OCI-LY1 (cell line): ENCODE data around the gene MAP3K10.

Experiments
- H2AFZ ChIP-seq: fragments of 200-600 bp; sonication (generic), shearing (Covaris generic); 2 replicates; pipeline ENCODE4 v1.6.0; 2014; ENCODE audit warnings: antibody characterized with exemption, mild to moderate bottlenecking, low read length
- H3F3A ChIP-seq: fragments of 200-600 bp; sonication (generic), shearing (Covaris generic); 2 replicates; pipeline ENCODE4 v1.6.0; 2014; ENCODE audit warnings: mild to moderate bottlenecking, antibody characterized with exemption, low read length, moderate library complexity; ENCODE audit not compliant: insufficient read depth
- H3K27ac ChIP-seq: fragments of 200-600 bp; sonication (generic); 2 replicates; pipeline ENCODE4 v1.5.1; 2014; ENCODE audit warnings: low read length, mixed run types, mild to moderate bottlenecking, low read depth; ENCODE audit not compliant: poor library complexity, severe bottlenecking
- H3K27me3 ChIP-seq: fragments of 200-600 bp; sonication (generic); 2 replicates; pipeline ENCODE4 v1.6.0; 2014; ENCODE audit warnings: antibody characterized with exemption, mild to moderate bottlenecking, low read length, moderate library complexity; ENCODE audit not compliant: insufficient read depth
- H3K36me3 ChIP-seq: fragments of 200-600 bp; sonication (generic); 2 replicates; pipeline ENCODE4 v1.6.1; 2014; ENCODE audit warnings: mild to moderate bottlenecking, antibody characterized with exemption, low read length, moderate library complexity, mixed read lengths; ENCODE audit not compliant: insufficient read depth
- H3K4me1 ChIP-seq: fragments of 200-600 bp; sonication (generic); 2 replicates; pipeline ENCODE4 v1.5.1; 2014; ENCODE audit warnings: mild to moderate bottlenecking, low read length, moderate library complexity; ENCODE audit not compliant: insufficient read depth, severe bottlenecking
- H3K4me2 ChIP-seq: fragments of 200-600 bp; sonication (generic), shearing (Covaris generic); 2 replicates; pipeline ENCODE4 v1.6.1; 2014; ENCODE audit warnings: low read length
- H3K4me3 ChIP-seq: fragments of 200-600 bp; sonication (generic); 2 replicates; pipeline ENCODE4 v1.5.1; 2014; ENCODE audit warnings: low read length, low read depth, mild to moderate bottlenecking, mixed read lengths; ENCODE audit not compliant: poor library complexity, severe bottlenecking
- H3K79me2 ChIP-seq: fragments of 200-600 bp; shearing (Covaris generic); 2 replicates; pipeline ENCODE4 v1.6.1; 2016; ENCODE audit warnings: mixed run types, low read length, mixed read lengths; ENCODE audit not compliant: insufficient read depth
- H3K9ac ChIP-seq: fragments of 200-600 bp; sonication (generic), shearing (Covaris generic); 2 replicates; pipeline ENCODE4 v1.6.1; 2014; ENCODE audit warnings: mild to moderate bottlenecking, low read length, mixed read lengths
- H3K9me2 ChIP-seq: fragments of 200-600 bp; sonication (generic), shearing (Covaris generic); 2 replicates; pipeline ENCODE4 v1.6.1; 2014; ENCODE audit warnings: low read depth, mild to moderate bottlenecking, low read length, mixed read lengths
- H3K9me3 ChIP-seq: fragments of 200-600 bp; shearing (Covaris generic); 2 replicates; pipeline ENCODE4 v1.6.1; 2014; ENCODE audit warnings: low read length, mixed read lengths
- H4K20me1 ChIP-seq: fragments of 200-600 bp; sonication (generic), shearing (Covaris generic); 2 replicates; pipeline ENCODE4 v1.6.0; 2016; ENCODE audit warnings: mild to moderate bottlenecking, low read length; ENCODE audit not compliant: insufficient read depth
- EZH2 ChIP-seq: fragments of 200-600 bp; sonication (generic), shearing (Covaris generic); IDR thresholded peaks from 2 replicates; pipeline ENCODE4 v1.8.0; 2017; ENCODE audit warnings: borderline replicate concordance, mixed run types, mild to moderate bottlenecking, antibody characterized with exemption, low read length, moderate library complexity, mixed read lengths
- TF ChIP-seq, protein P1 (sequence below): fragments of 200-600 bp; sonication (generic), shearing (Covaris generic); IDR thresholded peaks from 2 replicates; pipeline ENCODE4 v1.5.1; 2017; ENCODE audit warnings: mild to moderate bottlenecking, antibody characterized with exemption, low read length, moderate library complexity, mixed read lengths

MAP3K10 gene

DNA sequence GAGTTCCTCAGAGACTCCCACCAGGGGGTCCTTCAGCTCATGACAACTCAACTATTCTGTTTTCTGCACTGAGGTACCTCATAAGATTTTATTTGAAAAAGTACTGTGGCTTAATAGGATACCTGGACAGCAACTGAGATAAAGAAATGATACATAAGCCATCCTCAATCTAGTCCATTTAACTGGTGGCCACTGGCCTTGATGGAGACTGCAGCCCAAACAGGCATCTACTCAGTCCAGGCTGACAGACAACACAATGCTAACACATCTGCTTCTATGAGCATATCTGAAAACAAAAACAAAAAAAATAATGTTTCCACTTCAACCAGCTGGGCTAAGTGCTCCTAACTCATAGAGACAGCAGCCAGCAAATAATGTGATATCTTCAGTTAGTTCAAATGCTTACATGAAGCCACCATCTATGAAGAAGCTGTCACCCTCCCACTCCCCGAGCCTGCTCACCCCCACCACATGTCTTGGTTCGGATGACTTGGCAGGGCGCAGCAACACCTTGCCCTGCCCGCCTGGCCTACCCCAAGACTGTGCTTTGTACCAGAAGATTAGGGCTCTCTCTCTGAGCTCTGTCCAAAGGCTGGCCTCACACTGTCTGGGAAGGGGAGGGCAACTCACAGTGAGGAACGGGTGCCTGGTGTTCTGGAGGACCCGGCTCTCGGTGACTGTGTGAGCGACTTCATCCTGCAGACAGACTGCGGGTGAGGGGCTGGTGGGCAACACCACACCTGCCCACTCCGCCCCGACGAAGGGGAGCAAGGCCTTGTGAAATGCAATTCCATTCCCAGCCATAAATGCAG lies 48.4 kb downstream of the MAP3K10 start:
- H3K4me2 ChIP-seq: no peak overlapping the region
- no peaks in the 10 kb centered on the region for H3K9me3 ChIP-seq
- no peak overlapping the region for H3K9ac ChIP-seq
- no peaks in the 10 kb centered on the region for H4K20me1 ChIP-seq
- no peaks in the 10 kb centered on the region for H3K9me2 ChIP-seq
- no peaks in the 10 kb centered on the region for H3K27me3 ChIP-seq
- no peaks in the 10 kb centered on the region for H3F3A ChIP-seq
- TF ChIP-seq, protein P1, sequence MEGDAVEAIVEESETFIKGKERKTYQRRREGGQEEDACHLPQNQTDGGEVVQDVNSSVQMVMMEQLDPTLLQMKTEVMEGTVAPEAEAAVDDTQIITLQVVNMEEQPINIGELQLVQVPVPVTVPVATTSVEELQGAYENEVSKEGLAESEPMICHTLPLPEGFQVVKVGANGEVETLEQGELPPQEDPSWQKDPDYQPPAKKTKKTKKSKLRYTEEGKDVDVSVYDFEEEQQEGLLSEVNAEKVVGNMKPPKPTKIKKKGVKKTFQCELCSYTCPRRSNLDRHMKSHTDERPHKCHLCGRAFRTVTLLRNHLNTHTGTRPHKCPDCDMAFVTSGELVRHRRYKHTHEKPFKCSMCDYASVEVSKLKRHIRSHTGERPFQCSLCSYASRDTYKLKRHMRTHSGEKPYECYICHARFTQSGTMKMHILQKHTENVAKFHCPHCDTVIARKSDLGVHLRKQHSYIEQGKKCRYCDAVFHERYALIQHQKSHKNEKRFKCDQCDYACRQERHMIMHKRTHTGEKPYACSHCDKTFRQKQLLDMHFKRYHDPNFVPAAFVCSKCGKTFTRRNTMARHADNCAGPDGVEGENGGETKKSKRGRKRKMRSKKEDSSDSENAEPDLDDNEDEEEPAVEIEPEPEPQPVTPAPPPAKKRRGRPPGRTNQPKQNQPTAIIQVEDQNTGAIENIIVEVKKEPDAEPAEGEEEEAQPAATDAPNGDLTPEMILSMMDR: no peak
- TF ChIP-seq EZH2: no peak
- no peaks in the 10 kb centered on the region for H3K79me2 ChIP-seq
- H2AFZ ChIP-seq: no peak overlapping the region
- peaks cover 64% of the 10 kb centered on the region for H3K36me3 ChIP-seq
- no peaks in the 10 kb centered on the region for H3K4me1 ChIP-seq
- no peak overlapping the region for H3K4me3 ChIP-seq
- no peak overlapping the region for H3K27ac ChIP-seq

- TF ChIP-seq EZH2: no peak
- TF ChIP-seq, protein P1: no peak
- H3F3A ChIP-seq: no peaks in the 10 kb centered on the region
- no peak overlapping the region for H3K27ac ChIP-seq
- no peak overlapping the region for H3K9ac ChIP-seq
- no peaks in the 10 kb centered on the region for H4K20me1 ChIP-seq
- peaks cover 60% of the 10 kb centered on the region for H3K36me3 ChIP-seq
- no peaks in the 10 kb centered on the region for H3K79me2 ChIP-seq
- no peak overlapping the region for H3K4me3 ChIP-seq
- no peaks in the 10 kb centered on the region for H3K9me2 ChIP-seq
- H2AFZ ChIP-seq: no peak overlapping the region
- H3K9me3 ChIP-seq: no peaks in the 10 kb centered on the region
- H3K4me1 ChIP-seq: no peaks in the 10 kb centered on the region
- no peaks in the 10 kb centered on the region for H3K27me3 ChIP-seq
- no peak overlapping the region for H3K4me2 ChIP-seq
These were observed 49.1 kb downstream of the MAP3K10 start for GRCh38 chr19:40240332-40240731.

GRCh38 chr19:40241125-40241808 lies 50.0 kb downstream of the MAP3K10 start:
- no peak overlapping the region for H3K27ac ChIP-seq
- no peaks in the 10 kb centered on the region for H3K27me3 ChIP-seq
- H3K4me1 ChIP-seq: no peaks in the 10 kb centered on the region
- no peaks in the 10 kb centered on the region for H3K9me2 ChIP-seq
- H3K4me2 ChIP-seq: no peak overlapping the region
- no peaks in the 10 kb centered on the region for H4K20me1 ChIP-seq
- TF ChIP-seq, protein P1: no peak
- TF ChIP-seq EZH2: no peak
- H2AFZ ChIP-seq: no peak overlapping the region
- no peak overlapping the region for H3K4me3 ChIP-seq
- H3F3A ChIP-seq: no peaks in the 10 kb centered on the region
- no peaks in the 10 kb centered on the region for H3K79me2 ChIP-seq
- no peak overlapping the region for H3K9ac ChIP-seq
- peaks cover 59% of the 10 kb centered on the region for H3K36me3 ChIP-seq
- H3K9me3 ChIP-seq: no peaks in the 10 kb centered on the region
